Measurements from ENCODE around the gene MAPK8IP2. TPM values are rescaled to one million over a fixed set of nuclear protein-coding genes. Genes with fewer than 3 reads are reported as not detected.

Gene MAPK8IP2
- total and polyA plus RNA-seq, 2 of the 4 experiments (the other 2 are of a cell fraction): under 0.01 to 0.14 TPM

- Histone ChIP-seq H3K23ac (ENCODE audit: low read depth, low read length) (no peak overlapping the region), H3K9ac (ENCODE audit: low read depth, low read length) (no peak overlapping the region), H3K56ac (ENCODE audit: extremely low read depth, insufficient read depth, low read length) (no peak overlapping the region), H2AK5ac (ENCODE audit: low read depth, low read length) (no peak overlapping the region), H3K36me3 (ENCODE audit: control insufficient read depth, insufficient read depth, low read length) (no peaks in the 10 kb centered on the region), H4K5ac (ENCODE audit: low read depth, low read length) (no peak overlapping the region), H3K14ac (replicated peaks; ENCODE audit: low read depth, low read length) (no peak overlapping the region), H3K4ac (ENCODE audit: low read depth, low read length) (no peak overlapping the region), H3K79me1 (ENCODE audit: low read depth in 1 of 2, low read length in 2 of 2) (no peaks in the 10 kb centered on the region), H3K4me2 (ENCODE audit: low read depth, low read length) (no peak overlapping the region), H3K4me1 (ENCODE audit: control insufficient read depth, insufficient read depth, low read length) (no peaks in the 10 kb centered on the region), H2BK120ac (ENCODE audit: low read depth, low read length) (no peak overlapping the region), H4K8ac (ENCODE audit: low read depth in 2 of 2, low read length in 2 of 2) (no peak overlapping the region), H2BK20ac (ENCODE audit: low read depth, low read length) (no peak overlapping the region), H4K20me1 (ENCODE audit: insufficient read depth, low read length) (peaks cover 10% of the 10 kb centered on the region), H2BK5ac (ENCODE audit: low read depth, low read length, poor library complexity, severe bottlenecking) (no peak overlapping the region), H2AK9ac (replicated peaks; ENCODE audit: low read depth, low read length, poor library complexity) (no peak overlapping the region), H2BK15ac (ENCODE audit: low read depth, low read length) (no peak overlapping the region), H2AFZ (replicated peaks; ENCODE audit: low read length, poor library complexity) (peak overlapping the region; percentile 26), H3K27me3 (ENCODE audit: control insufficient read depth, insufficient read depth, low read length) (peaks cover 44% of the 10 kb centered on the region), H3K9me3 (ENCODE audit: control insufficient read depth, insufficient read depth, low read length) (0 out of 2 replicates have a peak, but pooled peaks cover 2% of the 10 kb centered on the region), H3K4me3 (ENCODE audit: insufficient read depth, low read depth, low read length) (no peak overlapping the region), H4K91ac (ENCODE audit: insufficient read depth, low read depth, low read length) (no peak overlapping the region), H3K18ac (ENCODE audit: low read depth, low read length) (no peak overlapping the region), H3K9me1 (ENCODE audit: insufficient read depth, low read length) (0 out of 2 replicates have a peak, but pooled peaks cover 6% of the 10 kb centered on the region), H3K27ac (ENCODE audit: insufficient read depth, low read length) (no peak overlapping the region)
- ChIA-PET CTCF (no interaction called here), POLR2A (ENCODE audit: unreplicated experiment) (no interaction called here)
- TF ChIP-seq FOS (IDR thresholded peaks at IDR 0.05; ENCODE audit: low read depth, low read length): no peak
- TF ChIP-seq RAD21 (IDR thresholded peaks at IDR 0.05; ENCODE audit: low read length): no peak
- TF ChIP-seq USF2 (IDR thresholded peaks at IDR 0.05; ENCODE audit: low read depth, low read length): no peak
- TF ChIP-seq CEBPB (IDR thresholded peaks at IDR 0.05; ENCODE audit: low read depth, low read length): no peak
- TF ChIP-seq CTCF (conservative IDR thresholded peaks at IDR 0.05; ENCODE audit: low read depth, low read length): no peak
- TF ChIP-seq SMC3 (IDR thresholded peaks at IDR 0.05; ENCODE audit: low read depth, low read length): no peak
- peak; percentile 99 for TF ChIP-seq MXI1 (IDR thresholded peaks at IDR 0.05; ENCODE audit: borderline replicate concordance, low read depth, low read length)
- TF ChIP-seq CHD1 (IDR thresholded peaks at IDR 0.05; ENCODE audit: low read depth, low read length): no peak
- peak; percentile 87 for TF ChIP-seq RCOR1 (IDR thresholded peaks at IDR 0.05; ENCODE audit: insufficient replicate concordance, low read length)
- no peak for TF ChIP-seq RFX5 (IDR thresholded peaks at IDR 0.05; ENCODE audit: low read depth, low read length)
- peak; percentile 39; the same call in 1 of the 2 replicates for TF ChIP-seq MAZ (IDR thresholded peaks at IDR 0.05; ENCODE audit: borderline replicate concordance, low read depth, low read length)
- TF ChIP-seq, protein P1, sequence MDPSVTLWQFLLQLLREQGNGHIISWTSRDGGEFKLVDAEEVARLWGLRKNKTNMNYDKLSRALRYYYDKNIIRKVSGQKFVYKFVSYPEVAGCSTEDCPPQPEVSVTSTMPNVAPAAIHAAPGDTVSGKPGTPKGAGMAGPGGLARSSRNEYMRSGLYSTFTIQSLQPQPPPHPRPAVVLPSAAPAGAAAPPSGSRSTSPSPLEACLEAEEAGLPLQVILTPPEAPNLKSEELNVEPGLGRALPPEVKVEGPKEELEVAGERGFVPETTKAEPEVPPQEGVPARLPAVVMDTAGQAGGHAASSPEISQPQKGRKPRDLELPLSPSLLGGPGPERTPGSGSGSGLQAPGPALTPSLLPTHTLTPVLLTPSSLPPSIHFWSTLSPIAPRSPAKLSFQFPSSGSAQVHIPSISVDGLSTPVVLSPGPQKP (IDR thresholded peaks at IDR 0.05; ENCODE audit: borderline replicate concordance, low read depth, low read length): no peak
- TF ChIP-seq POLR2A (IDR thresholded peaks at IDR 0.05; ENCODE audit: low read depth, low read length): no peak
- TF ChIP-seq BHLHE40 (IDR thresholded peaks at IDR 0.05; ENCODE audit: low read depth, low read length): no peak
- TF ChIP-seq NFE2L2 (IDR thresholded peaks at IDR 0.05; ENCODE audit: low read depth, low read length): no peak
- TF ChIP-seq MAFK (IDR thresholded peaks at IDR 0.05; ENCODE audit: low read depth, low read length): no peak
- no peak for DNase-seq
- in situ Hi-C loops (cut with MboI; ENCODE audit: low sequenced_read_pairs): no loop called here
- no TSS peak for BruUV-seq (replicated peaks)
- peak; percentile 98 for ATAC-seq (ENCODE audit: low read depth)
- WGBS, 2 experiments (ENCODE audit: extremely low coverage in 2 of 2, insufficient read length in 1 of 2): 30% methylated on average over 12 of the region's 52 CpGs; no CpG with 5 or more reads in 1 of the 2 experiments
- intact Hi-C loops (cut with micrococcal nuclease): no loop called here
- dilution Hi-C loops (cut with HindIII; ENCODE audit: low sequenced_read_pairs, unreplicated experiment): no loop called here
Measured at GRCh38 chr22:50599816-50600455, 657 bp upstream of the MAPK8IP2 start.
